Kidney epithelial cell (primary cell): ENCODE data around the gene PLA2G6. TPM values are rescaled to one million over a fixed set of nuclear protein-coding genes. Genes with fewer than 3 reads are reported as not detected.

Source experiments
- DNase-seq: peaks from one replicate; pipeline ENCODE4 v3.0.0-alpha.2; 2010; ENCODE audit warnings: low read depth
- H3K27me3 ChIP-seq: 2 replicates; pipeline ENCODE4 v1.6.0; 2011; ENCODE audit warnings: low read length; ENCODE audit not compliant: control insufficient read depth, insufficient read depth
- H3K36me3 ChIP-seq: 2 replicates; pipeline ENCODE4 v1.5.1; 2011; ENCODE audit warnings: low read length; ENCODE audit not compliant: control insufficient read depth, insufficient read depth
- H3K4me3 ChIP-seq: 2 replicates; pipeline ENCODE4 v1.5.1; 2011; ENCODE audit warnings: low read depth, mild to moderate bottlenecking, control low read depth, low read length
- CTCF ChIP-seq: IDR thresholded peaks from 2 replicates; pipeline ENCODE4 v1.5.1; 2011; ENCODE audit warnings: mild to moderate bottlenecking, moderate library complexity, low read length, control low read depth, inconsistent platforms; ENCODE audit not compliant: insufficient read depth, poor library complexity, severe bottlenecking
- total RNA-seq: library from RNA; depleted of rRNA; stranded (reverse); fragments of >200 nt; gene quantifications from 2 replicates; pipeline ENCODE4 v1.2.3, GENCODE V29; 2015

PLA2G6 gene
- total RNA-seq, 1 donor from 2014 or later: 15.5 TPM

- no peak for TF ChIP-seq CTCF
- H3K4me3 ChIP-seq: no peak overlapping the region
- H3K36me3 ChIP-seq: no peaks in the 10 kb centered on the region
- no peak for DNase-seq
- H3K27me3 ChIP-seq: no peaks in the 10 kb centered on the region
These were observed 6.2 kb downstream of the PLA2G6 start for GRCh38 chr22:38175206-38176118.

- no peaks in the 10 kb centered on the region for H3K36me3 ChIP-seq
- no peak overlapping the region for H3K4me3 ChIP-seq
- DNase-seq: no peak
- no peak for TF ChIP-seq CTCF
- H3K27me3 ChIP-seq: no peaks in the 10 kb centered on the region
These were observed 7.0 kb downstream of the PLA2G6 start for GRCh38 chr22:38174626-38175025.

- TF ChIP-seq CTCF: no peak
- no peak for DNase-seq
- no peak overlapping the region for H3K4me3 ChIP-seq
- no peaks in the 10 kb centered on the region for H3K27me3 ChIP-seq
- H3K36me3 ChIP-seq: no peaks in the 10 kb centered on the region
These were observed 8.1 kb downstream of the PLA2G6 start for GRCh38 chr22:38173641-38173906.

- TF ChIP-seq CTCF: no peak
- Histone ChIP-seq H3K4me3 (no peak overlapping the region), H3K36me3 (no peaks in the 10 kb centered on the region), H3K27me3 (no peaks in the 10 kb centered on the region)
- DNase-seq: no peak
These were observed 8.6 kb downstream of the PLA2G6 start for GRCh38 chr22:38172832-38173640.

GRCh38 chr22:38171927-38172831 is 9.5 kb downstream of the PLA2G6 start:
- TF ChIP-seq CTCF: no peak
- H3K4me3 ChIP-seq: no peak overlapping the region
- DNase-seq: no peak
- no peaks in the 10 kb centered on the region for H3K27me3 ChIP-seq
- no peaks in the 10 kb centered on the region for H3K36me3 ChIP-seq
